ENCODE data around the gene DOCK11.

Gene DOCK11

DNA sequence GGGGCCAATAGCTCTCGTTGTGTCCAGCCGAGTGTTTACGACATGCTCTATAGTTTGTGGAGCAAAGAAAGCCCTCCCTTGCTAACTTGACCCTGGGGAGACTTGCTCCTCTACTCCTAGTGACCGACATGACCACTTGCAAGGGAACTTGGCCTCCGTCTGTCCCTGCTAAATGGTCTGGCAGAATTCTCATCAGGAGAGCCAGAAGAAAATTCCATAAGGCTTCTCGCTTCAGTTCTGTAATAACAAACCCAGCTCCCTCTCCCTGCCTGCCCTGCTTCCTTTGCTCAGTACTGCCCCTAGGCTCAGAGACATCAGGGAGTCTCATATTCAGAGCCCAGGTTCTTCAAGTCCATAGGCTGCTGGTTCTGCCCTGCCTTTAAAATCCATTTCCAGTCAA, 13.0 kb downstream of the DOCK11 start:
- H3K4me3 ChIP-seq (ENCODE audit: low read depth, low read length): no peak overlapping the region
- TF ChIP-seq, protein P1, sequence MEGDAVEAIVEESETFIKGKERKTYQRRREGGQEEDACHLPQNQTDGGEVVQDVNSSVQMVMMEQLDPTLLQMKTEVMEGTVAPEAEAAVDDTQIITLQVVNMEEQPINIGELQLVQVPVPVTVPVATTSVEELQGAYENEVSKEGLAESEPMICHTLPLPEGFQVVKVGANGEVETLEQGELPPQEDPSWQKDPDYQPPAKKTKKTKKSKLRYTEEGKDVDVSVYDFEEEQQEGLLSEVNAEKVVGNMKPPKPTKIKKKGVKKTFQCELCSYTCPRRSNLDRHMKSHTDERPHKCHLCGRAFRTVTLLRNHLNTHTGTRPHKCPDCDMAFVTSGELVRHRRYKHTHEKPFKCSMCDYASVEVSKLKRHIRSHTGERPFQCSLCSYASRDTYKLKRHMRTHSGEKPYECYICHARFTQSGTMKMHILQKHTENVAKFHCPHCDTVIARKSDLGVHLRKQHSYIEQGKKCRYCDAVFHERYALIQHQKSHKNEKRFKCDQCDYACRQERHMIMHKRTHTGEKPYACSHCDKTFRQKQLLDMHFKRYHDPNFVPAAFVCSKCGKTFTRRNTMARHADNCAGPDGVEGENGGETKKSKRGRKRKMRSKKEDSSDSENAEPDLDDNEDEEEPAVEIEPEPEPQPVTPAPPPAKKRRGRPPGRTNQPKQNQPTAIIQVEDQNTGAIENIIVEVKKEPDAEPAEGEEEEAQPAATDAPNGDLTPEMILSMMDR (IDR thresholded peaks at IDR 0.05; ENCODE audit: control insufficient read depth, extremely low read depth, insufficient read depth): no peak
- DNase-seq (ENCODE audit: low read depth): no peak

DNA sequence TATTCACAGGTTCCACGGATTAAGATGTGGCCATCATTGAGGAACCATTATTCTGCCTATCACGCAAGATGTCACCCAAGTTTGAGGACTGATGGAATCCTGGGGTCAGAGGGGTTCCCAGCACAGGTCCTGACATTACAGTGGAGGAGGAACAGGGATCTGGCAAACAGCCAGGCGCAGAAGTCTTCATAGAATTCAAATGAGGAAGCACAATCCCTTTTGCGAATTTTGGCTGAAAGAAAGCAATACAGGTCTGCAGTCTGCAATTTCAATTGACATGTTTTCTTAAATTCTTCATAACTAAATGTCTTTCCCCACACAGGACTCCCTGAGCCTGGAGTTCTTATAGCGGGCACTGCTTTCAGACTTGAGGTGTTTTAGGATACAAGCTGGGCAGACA, 14.5 kb downstream of the DOCK11 start:
- H3K4me3 ChIP-seq (ENCODE audit: low read depth, low read length): no peak overlapping the region
- TF ChIP-seq, protein P1 (IDR thresholded peaks at IDR 0.05; ENCODE audit: control insufficient read depth, extremely low read depth, insufficient read depth): no peak
- DNase-seq (ENCODE audit: low read depth): no peak

DNA sequence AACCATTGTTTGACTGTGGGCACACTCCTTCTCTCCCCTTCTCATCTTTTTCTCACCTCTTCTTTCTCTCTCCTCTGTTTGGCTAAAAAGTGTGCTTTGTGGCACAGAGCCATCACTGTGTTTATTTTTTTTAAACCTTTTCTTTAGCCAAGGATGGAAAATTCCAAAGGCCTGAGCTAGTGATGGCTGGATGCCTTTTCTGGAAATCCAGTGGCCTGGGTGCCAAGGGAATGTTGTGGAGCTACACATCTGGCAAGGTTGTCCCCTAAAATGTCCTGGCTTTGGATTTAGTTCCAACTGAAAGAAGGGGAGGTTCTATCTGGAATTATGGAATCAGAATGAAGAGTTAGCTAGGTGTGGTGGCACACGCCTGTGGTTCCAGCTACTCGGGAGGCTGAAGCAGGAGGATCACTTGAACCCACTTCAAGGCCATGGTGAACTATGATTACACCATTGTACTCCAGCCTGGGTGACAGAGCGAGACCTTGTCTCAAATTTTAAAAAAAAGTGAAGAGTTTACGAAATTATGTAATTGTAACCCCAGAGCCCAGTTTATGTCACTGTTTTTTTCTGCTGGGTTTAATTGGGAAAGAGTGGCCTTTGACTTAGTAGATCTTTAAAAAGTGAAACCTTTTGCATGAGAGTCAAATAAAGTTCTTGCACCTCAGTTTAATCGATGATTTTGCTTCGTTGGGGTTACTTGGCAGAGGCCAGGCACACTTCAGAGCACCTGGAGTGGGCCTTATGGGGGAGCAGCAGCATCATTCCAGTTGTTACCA, 17.7 kb downstream of the DOCK11 start:
- H3K4me3 ChIP-seq (ENCODE audit: low read depth, low read length): no peak overlapping the region
- DNase-seq (ENCODE audit: low read depth): no peak
- TF ChIP-seq, protein P1 (IDR thresholded peaks at IDR 0.05; ENCODE audit: control insufficient read depth, extremely low read depth, insufficient read depth): no peak

DNA sequence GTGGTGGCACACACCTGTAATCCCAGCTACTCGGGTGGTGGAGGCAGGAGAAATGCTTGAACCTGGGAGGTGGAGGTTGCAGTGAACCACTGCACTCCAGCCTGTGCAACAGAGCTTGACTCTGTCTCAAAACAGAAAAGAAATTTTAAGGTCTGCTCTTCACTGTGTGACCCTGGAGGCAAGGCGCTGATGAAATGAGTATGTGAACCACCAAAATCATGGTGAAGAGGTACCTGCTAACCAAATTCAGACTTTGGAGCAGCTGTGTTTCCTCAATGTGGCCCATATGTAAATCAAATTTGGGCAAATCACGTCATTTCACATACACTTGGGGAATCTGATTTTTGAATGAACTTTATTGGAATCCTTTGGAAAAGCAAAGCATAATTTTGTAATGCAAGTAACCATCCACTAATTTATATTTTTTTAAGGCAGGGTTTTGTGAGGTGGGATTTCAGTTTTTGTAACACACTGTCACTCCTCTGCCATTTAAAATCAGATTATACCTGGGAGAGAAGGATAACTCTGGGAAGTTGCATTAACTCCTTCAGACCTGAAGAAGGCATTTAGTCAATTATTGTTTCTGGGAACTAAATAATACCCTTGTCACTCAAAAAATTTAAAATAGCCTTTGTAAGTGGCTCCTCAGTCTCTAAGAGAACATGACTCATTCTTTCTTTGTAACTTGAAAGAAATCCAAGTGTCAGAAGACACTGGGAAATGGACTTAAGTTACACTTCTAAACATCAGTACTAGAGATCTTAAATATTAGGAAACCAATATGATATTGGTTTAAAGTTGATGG, 24.0 kb downstream of the DOCK11 start:
- no peak for DNase-seq (ENCODE audit: low read depth)
- TF ChIP-seq, protein P1 (IDR thresholded peaks at IDR 0.05; ENCODE audit: control insufficient read depth, extremely low read depth, insufficient read depth): no peak
- no peak overlapping the region for H3K4me3 ChIP-seq (ENCODE audit: low read depth, low read length)

DNA sequence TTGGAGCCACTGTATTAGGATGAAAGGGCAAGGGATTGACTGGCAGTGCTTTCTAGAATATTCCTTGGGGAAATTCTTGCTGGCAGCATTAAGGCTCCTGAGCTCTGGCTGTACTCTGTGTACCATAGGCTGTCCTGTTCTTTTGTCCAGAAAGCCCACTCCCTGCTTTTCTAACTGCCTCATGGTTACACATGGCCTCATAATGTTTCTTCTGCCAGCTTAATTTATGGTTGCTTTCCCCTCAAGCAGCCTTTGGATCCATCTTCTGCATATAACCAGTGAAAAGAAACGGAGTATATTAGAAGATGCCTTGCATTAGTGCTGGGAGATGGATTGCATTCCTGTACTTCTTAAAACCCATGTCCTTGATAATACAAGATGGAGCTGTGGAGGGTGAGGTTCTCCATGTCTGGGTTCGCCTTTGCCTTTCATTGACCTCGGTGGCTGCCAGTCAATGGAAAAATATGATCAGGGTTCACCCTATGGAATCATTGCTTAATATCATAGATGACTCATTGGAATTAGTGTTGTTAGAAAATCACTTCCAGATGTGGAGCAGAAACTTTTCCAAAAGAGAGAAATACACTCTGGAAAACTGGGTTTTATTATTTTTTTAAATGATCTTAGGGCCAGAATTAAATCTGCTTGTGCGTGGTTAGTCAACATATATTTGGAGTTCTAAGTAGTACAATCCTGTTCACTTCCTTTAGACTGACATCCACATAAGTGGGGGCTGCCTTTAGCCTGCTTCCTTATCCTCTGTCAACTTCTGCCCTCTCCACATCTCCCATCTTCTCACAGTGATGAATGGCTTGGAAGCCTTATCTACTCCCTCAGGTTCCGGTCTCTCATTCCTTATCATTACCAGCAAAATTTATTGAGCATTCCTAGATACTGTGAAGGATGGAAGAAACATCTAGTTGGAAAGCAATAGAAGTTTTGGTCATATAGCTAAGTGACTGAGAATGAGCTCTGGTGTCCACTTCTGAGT, 24.9 kb downstream of the DOCK11 start:
- no peak for DNase-seq (ENCODE audit: low read depth)
- TF ChIP-seq, protein P1 (IDR thresholded peaks at IDR 0.05; ENCODE audit: control insufficient read depth, extremely low read depth, insufficient read depth): no peak
- no peak overlapping the region for H3K4me3 ChIP-seq (ENCODE audit: low read depth, low read length)

DNA sequence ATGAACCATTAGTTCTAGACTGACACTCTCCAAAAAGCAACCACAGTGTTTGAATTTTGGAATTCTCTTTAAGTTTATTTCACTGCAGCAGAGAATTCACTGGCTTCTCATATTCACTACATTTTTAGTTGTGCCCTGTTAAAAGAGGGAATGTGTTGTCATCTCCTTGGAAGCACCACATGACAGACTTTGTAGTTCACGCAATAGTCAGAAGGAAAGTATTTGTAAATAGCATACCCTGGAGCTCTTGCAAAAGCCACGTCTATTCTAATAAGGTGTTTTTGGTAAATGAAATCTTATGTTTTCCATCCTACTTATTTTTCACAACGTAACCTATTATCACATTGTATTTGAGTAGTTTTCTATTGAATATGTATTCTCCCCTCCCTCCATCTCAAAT, 25.8 kb downstream of the DOCK11 start:
- H3K4me3 ChIP-seq (ENCODE audit: low read depth, low read length): no peak overlapping the region
- no peak for DNase-seq (ENCODE audit: low read depth)
- TF ChIP-seq, protein P1 (IDR thresholded peaks at IDR 0.05; ENCODE audit: control insufficient read depth, extremely low read depth, insufficient read depth): no peak

Data from LNCaP clone FGC (cell line).